T-helper 2 cell treated with Interferon-gamma antibody and Interleukin-4, amounts not matched to agents 5 μg/mL and 100 μg/mL, for 36 hours (primary cell): ENCODE results near the gene KNL1.

Experiments
- DNase-seq: peaks from one replicate; pipeline ENCODE4 v3.0.0; 2021; ENCODE audit warnings: low spot score
- H3K27ac Mint-ChIP-seq: one replicate; pipeline ENCODE4 v1.8.0; 2021; ENCODE audit warnings: mild to moderate bottlenecking, mixed read lengths
- H3K27me3 Mint-ChIP-seq: one replicate; pipeline ENCODE4 v1.8.0; 2021; ENCODE audit warnings: low read depth, mixed read lengths
- H3K36me3 Mint-ChIP-seq: one replicate; pipeline ENCODE4 v1.8.0; 2021; ENCODE audit warnings: low read depth, mixed read lengths
- H3K4me1 Mint-ChIP-seq: one replicate; pipeline ENCODE4 v1.8.0; 2021; ENCODE audit warnings: low read depth, mixed read lengths
- H3K4me3 Mint-ChIP-seq: one replicate; pipeline ENCODE4 v1.8.0; 2022; ENCODE audit warnings: mild to moderate bottlenecking, moderate library complexity, mixed read lengths
- H3K9me3 Mint-ChIP-seq: one replicate; pipeline ENCODE4 v1.8.0; 2021; ENCODE audit warnings: mixed read lengths

The KNL1 gene

DNA sequence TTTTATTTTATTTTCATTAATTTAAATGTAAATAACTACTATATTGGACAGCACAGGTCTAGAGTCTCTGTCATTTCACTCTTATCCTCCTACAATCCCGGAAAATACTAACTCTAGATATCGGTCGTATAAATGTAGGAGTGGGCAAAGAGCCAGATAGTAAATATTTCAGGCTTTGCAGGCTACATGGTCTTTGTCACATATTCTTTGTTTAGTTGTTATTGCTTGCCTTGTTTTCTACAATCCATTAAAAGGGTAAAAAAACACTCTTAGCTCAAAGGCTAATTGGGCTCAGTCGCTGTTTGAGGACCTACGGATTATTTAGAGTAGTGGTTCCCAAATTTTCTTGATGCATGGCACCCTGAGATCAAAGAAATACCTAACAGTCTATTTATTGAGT lies 1.7 kb downstream of the KNL1 start:
- H3K27ac Mint-ChIP-seq = no peak overlapping the region
- peak overlapping the region; percentile 63 for H3K4me3 Mint-ChIP-seq
- DNase-seq = no peak
- H3K36me3 Mint-ChIP-seq = peaks cover 14% of the 10 kb centered on the region
- H3K27me3 Mint-ChIP-seq = peaks cover 3% of the 10 kb centered on the region
- H3K4me1 Mint-ChIP-seq = peaks cover 26% of the 10 kb centered on the region
- no peaks in the 10 kb centered on the region for H3K9me3 Mint-ChIP-seq

DNA sequence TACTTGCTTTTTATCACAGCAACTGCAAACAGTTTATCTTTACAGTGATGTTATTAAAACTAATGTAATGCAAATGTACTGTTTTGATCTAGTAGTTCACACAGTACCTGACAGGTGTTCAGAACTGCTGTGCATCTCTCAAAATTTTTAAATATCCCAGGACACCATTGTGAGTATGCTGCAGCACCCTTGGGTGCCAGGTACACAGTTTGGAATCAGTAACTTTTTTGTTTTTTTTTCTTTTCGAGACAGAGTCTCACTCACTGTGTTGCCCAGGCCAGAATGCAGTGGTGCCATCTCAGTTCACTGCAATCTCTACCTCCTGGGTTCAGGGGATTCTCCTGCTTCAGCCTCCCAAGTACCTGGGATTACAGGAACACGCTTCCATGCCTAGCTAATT lies 3.0 kb downstream of the KNL1 start:
- DNase-seq = no peak
- H3K36me3 Mint-ChIP-seq = peaks cover 14% of the 10 kb centered on the region
- H3K4me3 Mint-ChIP-seq = no peak overlapping the region
- peaks cover 3% of the 10 kb centered on the region for H3K27me3 Mint-ChIP-seq
- no peak overlapping the region for H3K27ac Mint-ChIP-seq
- H3K9me3 Mint-ChIP-seq = no peaks in the 10 kb centered on the region
- H3K4me1 Mint-ChIP-seq = peaks cover 26% of the 10 kb centered on the region

DNA sequence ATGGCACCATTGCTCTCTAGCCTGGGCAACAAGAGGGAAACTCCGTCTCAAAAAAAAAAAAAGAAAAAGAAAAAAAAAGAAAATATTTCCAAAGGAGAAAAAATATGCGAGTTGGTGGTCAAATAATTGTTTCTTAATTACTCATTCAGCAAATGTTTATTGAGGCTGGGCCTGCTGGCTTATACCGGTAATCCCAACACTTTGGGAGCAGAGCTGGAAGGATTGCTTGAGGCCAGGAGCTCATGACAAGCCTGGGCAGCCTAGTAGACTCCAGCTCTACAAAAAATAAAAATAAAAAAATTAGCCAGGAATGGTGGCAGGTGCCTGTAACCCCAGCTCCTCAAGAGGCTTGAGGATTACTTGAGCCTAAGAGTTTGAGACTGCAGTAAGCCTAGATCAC lies 4.1 kb downstream of the KNL1 start:
- H3K4me3 Mint-ChIP-seq = no peak overlapping the region
- no peak overlapping the region for H3K27ac Mint-ChIP-seq
- H3K4me1 Mint-ChIP-seq = peaks cover 23% of the 10 kb centered on the region
- H3K9me3 Mint-ChIP-seq = no peaks in the 10 kb centered on the region
- peaks cover 17% of the 10 kb centered on the region for H3K36me3 Mint-ChIP-seq
- no peak for DNase-seq
- peaks cover 3% of the 10 kb centered on the region for H3K27me3 Mint-ChIP-seq

DNA sequence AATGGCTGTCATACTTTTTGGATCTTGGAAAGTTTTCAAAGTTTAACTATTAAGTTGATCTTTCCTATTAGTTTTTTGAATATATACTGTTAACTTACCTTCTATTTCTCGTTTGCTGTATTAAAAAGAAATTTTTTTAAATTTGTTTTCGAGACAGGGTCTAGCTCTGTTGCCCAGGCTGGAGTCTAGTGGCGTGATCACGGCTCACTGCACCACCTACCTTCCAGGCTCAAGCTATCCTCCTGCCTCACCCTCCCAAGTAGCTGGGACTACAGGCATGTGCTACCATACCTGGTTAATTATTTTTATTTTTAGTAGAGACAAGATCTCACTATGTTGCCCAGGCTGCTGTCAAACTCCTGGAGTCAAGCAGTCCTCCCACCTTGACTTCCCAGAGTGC lies 4.6 kb downstream of the KNL1 start:
- peaks cover 19% of the 10 kb centered on the region for H3K4me1 Mint-ChIP-seq
- H3K27ac Mint-ChIP-seq = no peak overlapping the region
- H3K27me3 Mint-ChIP-seq = peaks cover 2% of the 10 kb centered on the region

DNA sequence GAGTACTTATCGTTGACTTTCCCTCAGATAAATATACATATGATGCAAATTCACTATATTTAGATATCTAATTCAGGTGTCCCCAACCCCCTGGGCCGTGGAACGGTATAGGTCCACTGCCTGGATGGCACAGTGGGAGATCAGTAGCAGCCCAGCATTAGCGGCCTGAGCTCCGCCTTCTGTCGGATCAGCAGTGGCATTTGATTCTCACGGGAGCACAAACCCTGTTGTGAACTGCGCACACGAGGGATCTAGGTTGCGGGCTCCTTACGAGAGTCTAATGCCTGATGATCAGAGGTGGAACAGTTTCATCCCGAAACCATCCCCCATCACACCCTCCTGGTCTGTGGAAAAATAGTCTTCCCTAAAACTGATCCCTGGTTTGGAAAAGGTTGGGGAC lies 6.9 kb downstream of the KNL1 start:
- Mint-ChIP-seq H3K27ac (no peak overlapping the region), H3K27me3 (no peaks in the 10 kb centered on the region), H3K9me3 (no peaks in the 10 kb centered on the region), H3K4me1 (peaks cover 10% of the 10 kb centered on the region), H3K4me3 (no peak overlapping the region), H3K36me3 (peaks cover 25% of the 10 kb centered on the region)
- DNase-seq = no peak

More for the DNA sequence above, 4.6 kb downstream of the KNL1 start:
- Mint-ChIP-seq H3K9me3 (no peaks in the 10 kb centered on the region), H3K36me3 (peaks cover 18% of the 10 kb centered on the region), H3K4me3 (no peak overlapping the region)
- DNase-seq = no peak

DNA sequence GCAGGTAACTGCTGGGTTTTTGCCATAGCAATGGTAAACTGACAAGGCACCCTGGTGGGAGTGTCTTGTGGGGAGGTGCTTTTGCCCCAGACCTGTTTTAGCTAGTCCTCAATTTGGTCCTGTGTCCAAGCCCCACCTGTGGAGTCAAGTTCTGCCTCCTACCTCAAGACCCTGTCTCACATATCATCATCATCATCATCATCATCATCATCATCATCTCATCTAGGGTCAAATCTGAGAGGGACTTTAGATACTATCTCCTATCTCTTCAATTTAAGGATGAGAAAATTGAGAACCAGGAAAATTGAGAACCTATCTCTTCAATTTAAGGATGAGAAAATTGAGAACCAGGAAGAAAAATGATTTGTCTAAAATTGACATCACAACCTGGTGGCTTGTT lies 9.9 kb downstream of the KNL1 start:
- H3K27me3 Mint-ChIP-seq = no peaks in the 10 kb centered on the region
- no peak for DNase-seq
- peaks cover 35% of the 10 kb centered on the region for H3K36me3 Mint-ChIP-seq
- H3K27ac Mint-ChIP-seq = no peak overlapping the region
- peaks cover 7% of the 10 kb centered on the region for H3K4me1 Mint-ChIP-seq
- no peaks in the 10 kb centered on the region for H3K9me3 Mint-ChIP-seq
- H3K4me3 Mint-ChIP-seq = no peak overlapping the region

DNA sequence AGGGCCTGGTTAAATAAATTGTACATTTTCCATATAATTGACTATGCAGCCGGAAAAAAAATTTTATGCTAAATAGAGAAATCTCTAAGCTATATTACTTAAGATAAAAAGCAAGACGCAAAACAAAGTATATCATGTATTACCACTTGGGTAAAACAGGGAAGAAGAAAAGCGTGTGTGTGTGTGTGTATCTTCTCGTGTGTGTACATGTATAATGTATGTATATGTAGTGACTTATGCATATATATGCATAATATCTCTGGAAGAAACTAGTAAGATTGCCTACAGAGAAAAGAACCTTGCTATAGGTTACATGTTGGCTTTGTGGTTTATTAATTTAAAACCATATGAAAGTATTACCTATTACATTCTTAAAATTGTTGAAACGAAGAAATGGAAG lies 19.0 kb downstream of the KNL1 start:
- H3K27me3 Mint-ChIP-seq = no peaks in the 10 kb centered on the region
- DNase-seq = no peak
- no peak overlapping the region for H3K4me3 Mint-ChIP-seq
- H3K9me3 Mint-ChIP-seq = no peaks in the 10 kb centered on the region
- H3K27ac Mint-ChIP-seq = no peak overlapping the region
- H3K4me1 Mint-ChIP-seq = no peaks in the 10 kb centered on the region
- peaks cover 32% of the 10 kb centered on the region for H3K36me3 Mint-ChIP-seq

DNA sequence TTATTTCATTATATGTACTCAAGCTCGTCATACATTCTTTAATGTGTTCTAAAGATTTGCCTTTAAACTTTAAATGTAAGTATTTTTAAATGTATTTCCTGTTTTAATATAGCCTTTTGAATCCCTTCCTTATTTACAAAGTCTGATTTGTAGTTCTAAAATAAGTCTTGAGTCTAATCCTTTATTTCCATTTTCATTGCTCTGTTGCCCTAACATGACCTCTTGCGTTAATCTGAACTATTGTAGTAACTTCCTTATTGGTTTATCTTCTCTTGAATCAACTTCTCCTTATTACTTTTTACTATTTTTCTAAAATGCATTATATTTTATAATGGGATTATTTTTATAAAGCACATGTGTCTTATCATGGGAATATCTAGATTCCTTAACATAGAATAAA lies 24.0 kb downstream of the KNL1 start:
- no peak overlapping the region for H3K27ac Mint-ChIP-seq
- no peak overlapping the region for H3K4me3 Mint-ChIP-seq
- H3K9me3 Mint-ChIP-seq = no peaks in the 10 kb centered on the region
- peaks cover 41% of the 10 kb centered on the region for H3K36me3 Mint-ChIP-seq
- no peak for DNase-seq
- H3K27me3 Mint-ChIP-seq = no peaks in the 10 kb centered on the region
- H3K4me1 Mint-ChIP-seq = peaks cover 2% of the 10 kb centered on the region

DNA sequence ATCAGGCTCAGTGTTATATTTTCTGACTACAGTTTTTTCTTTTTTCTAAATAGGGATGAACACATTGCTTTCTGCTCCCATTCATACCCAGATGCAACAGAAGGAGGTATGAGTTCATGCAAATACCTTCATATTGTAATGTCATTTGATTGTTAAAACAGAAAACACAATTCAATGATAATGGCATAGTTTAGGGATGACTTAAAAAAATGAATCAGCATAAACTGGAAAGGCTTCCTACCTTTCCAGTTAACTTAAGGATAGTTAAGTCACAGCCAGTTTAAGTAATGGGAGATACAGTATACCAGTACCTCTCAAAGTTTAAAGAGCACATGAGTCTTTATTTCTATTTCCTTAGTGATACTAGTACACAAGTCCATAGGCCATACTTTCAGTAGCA lies 24.9 kb downstream of the KNL1 start:
- H3K4me1 Mint-ChIP-seq = peaks cover 2% of the 10 kb centered on the region
- no peak overlapping the region for H3K27ac Mint-ChIP-seq
- H3K36me3 Mint-ChIP-seq = peaks cover 44% of the 10 kb centered on the region
- no peaks in the 10 kb centered on the region for H3K9me3 Mint-ChIP-seq
- no peak overlapping the region for H3K4me3 Mint-ChIP-seq
- DNase-seq = no peak
- H3K27me3 Mint-ChIP-seq = no peaks in the 10 kb centered on the region

DNA sequence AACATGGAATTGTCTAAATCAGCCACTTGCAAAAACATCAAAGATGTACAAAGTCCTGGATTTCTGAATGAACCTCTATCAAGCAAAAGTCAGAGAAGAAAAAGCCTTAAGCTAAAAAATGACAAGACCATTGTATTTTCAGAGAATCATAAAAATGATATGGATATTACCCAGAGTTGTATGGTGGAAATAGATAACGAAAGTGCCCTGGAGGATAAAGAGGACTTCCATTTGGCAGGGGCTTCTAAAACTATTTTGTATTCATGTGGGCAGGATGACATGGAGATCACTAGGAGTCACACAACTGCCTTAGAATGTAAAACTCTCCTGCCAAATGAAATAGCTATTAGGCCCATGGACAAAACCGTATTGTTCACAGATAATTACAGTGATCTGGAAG lies 29.3 kb downstream of the KNL1 start:
- DNase-seq = no peak
- no peak overlapping the region for H3K27ac Mint-ChIP-seq
- H3K36me3 Mint-ChIP-seq = peaks cover 51% of the 10 kb centered on the region
- no peaks in the 10 kb centered on the region for H3K27me3 Mint-ChIP-seq
- peaks cover 2% of the 10 kb centered on the region for H3K4me1 Mint-ChIP-seq
- no peaks in the 10 kb centered on the region for H3K9me3 Mint-ChIP-seq
- H3K4me3 Mint-ChIP-seq = no peak overlapping the region

DNA sequence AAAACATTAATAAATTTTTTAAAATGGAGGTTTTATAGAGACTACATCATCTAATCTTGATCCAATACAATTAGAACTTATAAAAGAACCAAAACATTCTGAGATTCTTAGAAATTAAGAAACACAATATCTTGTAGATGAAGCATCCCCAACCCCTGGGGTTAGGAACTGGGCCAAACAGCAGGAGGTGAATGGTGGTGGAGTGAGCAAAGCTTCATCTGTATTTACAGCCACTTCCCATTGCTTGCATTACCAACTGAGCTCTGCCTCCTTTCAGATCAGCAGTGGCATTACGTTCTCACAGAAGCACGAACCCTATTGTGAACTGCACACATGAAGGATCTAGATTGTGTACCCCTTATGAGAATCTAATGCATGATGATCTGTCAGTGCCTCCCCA lies 36.3 kb downstream of the KNL1 start:
- no peaks in the 10 kb centered on the region for H3K9me3 Mint-ChIP-seq
- H3K27ac Mint-ChIP-seq = no peak overlapping the region
- no peak overlapping the region for H3K4me3 Mint-ChIP-seq
- H3K27me3 Mint-ChIP-seq = no peaks in the 10 kb centered on the region
- no peak for DNase-seq
- peaks cover 39% of the 10 kb centered on the region for H3K36me3 Mint-ChIP-seq
- no peaks in the 10 kb centered on the region for H3K4me1 Mint-ChIP-seq

DNA sequence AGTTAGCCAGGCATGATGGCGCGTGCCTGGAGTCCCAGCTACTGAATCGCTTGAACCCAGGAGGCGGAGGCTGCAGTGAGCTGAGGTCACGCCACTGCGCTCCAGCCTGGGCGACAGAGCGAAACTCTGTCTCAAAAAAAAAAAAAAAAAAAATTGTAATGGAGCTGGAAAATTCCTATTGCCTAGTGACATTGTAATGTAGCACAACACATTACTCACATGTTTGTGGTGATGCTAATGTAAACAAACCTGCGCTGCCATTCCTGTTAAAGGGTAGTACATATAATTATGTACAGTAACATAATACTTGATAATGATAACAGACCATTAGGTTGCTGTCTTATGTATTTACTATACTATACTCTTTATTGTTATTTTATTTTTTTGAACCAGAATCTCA lies 39.1 kb downstream of the KNL1 start:
- Mint-ChIP-seq H3K27ac (no peak overlapping the region), H3K27me3 (no peaks in the 10 kb centered on the region), H3K4me1 (no peaks in the 10 kb centered on the region), H3K4me3 (no peak overlapping the region), H3K36me3 (peaks cover 39% of the 10 kb centered on the region), H3K9me3 (no peaks in the 10 kb centered on the region)
- no peak for DNase-seq

DNA sequence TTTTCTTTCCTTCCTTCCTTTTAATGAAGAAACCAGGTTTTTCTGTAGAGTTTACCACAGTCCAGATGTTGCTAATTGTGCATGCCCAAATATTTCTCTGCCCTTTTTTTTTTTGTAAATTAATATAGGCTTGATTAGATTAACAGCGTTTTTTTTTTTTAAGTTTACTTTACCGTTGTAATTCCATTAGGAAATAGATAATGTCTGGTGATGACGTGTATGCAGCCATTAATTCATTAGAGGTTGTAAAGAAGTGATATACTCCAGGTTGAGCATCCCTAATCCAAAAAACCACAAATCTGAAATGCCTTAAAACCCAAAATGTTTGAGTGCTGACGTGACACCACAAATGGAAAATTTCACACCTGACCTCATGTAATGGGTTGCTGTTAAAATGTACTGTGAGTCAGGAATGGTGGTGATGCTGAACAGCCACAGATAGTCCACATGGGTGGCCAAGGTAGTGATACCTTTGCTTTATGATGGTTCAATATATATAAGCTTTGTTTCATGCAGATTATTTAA lies 43.2 kb downstream of the KNL1 start:
- H3K4me1 Mint-ChIP-seq = no peaks in the 10 kb centered on the region
- H3K27me3 Mint-ChIP-seq = no peaks in the 10 kb centered on the region
- peaks cover 22% of the 10 kb centered on the region for H3K36me3 Mint-ChIP-seq
- H3K4me3 Mint-ChIP-seq = no peak overlapping the region
- no peak overlapping the region for H3K27ac Mint-ChIP-seq
- no peaks in the 10 kb centered on the region for H3K9me3 Mint-ChIP-seq
- DNase-seq = no peak

DNA sequence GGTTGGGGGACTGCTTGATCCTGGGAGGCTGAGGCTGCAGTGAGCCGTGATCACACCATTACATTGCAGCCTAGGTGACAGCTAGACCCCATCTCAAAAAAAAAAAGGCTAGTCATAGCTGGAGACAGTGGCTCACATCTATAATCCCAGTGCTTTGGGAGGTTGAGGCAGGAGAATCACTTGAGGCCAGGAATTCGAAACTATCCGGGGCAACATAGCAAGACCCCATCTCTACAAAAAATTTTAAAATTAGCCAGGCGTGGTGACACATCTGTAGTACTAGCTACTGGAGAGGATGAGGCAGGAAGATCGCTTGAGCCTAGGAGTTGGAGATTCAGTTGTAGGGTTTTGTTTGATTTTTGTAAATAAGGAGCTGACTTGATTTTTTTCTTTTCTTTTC lies 45.6 kb downstream of the KNL1 start:
- H3K4me3 Mint-ChIP-seq = no peak overlapping the region
- no peaks in the 10 kb centered on the region for H3K9me3 Mint-ChIP-seq

DNA sequence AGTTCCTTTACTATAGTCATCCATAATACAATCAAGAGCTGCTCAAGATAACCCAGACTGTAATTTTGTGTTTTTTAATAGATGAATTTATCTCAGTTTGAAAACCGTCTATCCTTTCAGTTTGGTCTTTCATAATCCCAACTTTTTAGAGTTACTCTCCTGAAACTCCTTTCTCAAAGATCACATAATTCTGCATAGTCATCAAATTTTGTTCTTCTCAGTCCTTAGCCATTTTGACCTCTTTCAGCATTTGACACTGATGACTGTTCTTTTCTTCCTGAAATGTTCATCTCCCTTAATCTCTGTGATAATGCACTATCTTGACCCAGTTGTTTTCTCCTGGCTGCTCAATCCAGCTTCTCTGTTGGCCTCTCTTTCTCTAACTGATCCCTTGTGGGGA lies 53.5 kb downstream of the KNL1 start:
- no peaks in the 10 kb centered on the region for H3K9me3 Mint-ChIP-seq
- H3K27me3 Mint-ChIP-seq = no peaks in the 10 kb centered on the region
- no peak for DNase-seq
- peak overlapping the region; percentile 2 for H3K27ac Mint-ChIP-seq
- peaks cover 39% of the 10 kb centered on the region for H3K36me3 Mint-ChIP-seq
- H3K4me1 Mint-ChIP-seq = no peaks in the 10 kb centered on the region
- H3K4me3 Mint-ChIP-seq = no peak overlapping the region

More for the DNA sequence above, 45.6 kb downstream of the KNL1 start:
- no peak for DNase-seq
- Mint-ChIP-seq H3K4me1 (no peaks in the 10 kb centered on the region), H3K27ac (no peak overlapping the region), H3K27me3 (no peaks in the 10 kb centered on the region), H3K36me3 (peaks cover 22% of the 10 kb centered on the region)
